Measurements from ENCODE around the gene ITGA1.

ITGA1 gene

GRCh38 chr5:52796031-52796430 is 8.3 kb downstream of the ITGA1 start:
- Histone ChIP-seq H2AFZ (no peak overlapping the region), H3K36me3 (ENCODE audit: control insufficient read depth, insufficient read depth, low read length) (no peaks in the 10 kb centered on the region), H3K4me3 (ENCODE audit: low read depth, low read length) (no peak overlapping the region), H3K4me1 (peaks cover 15% of the 10 kb centered on the region), H3K4me2 (ENCODE audit: low read length) (no peak overlapping the region), H3K79me2 (peaks cover 38% of the 10 kb centered on the region), H3K9me3 (ENCODE audit: control insufficient read depth, low read length) (no peaks in the 10 kb centered on the region), H3K27me3 (ENCODE audit: control insufficient read depth, insufficient read depth, low read length) (no peaks in the 10 kb centered on the region), H3K27ac (no peak overlapping the region), H3K9ac (no peak overlapping the region)
- TF ChIP-seq, protein P1, sequence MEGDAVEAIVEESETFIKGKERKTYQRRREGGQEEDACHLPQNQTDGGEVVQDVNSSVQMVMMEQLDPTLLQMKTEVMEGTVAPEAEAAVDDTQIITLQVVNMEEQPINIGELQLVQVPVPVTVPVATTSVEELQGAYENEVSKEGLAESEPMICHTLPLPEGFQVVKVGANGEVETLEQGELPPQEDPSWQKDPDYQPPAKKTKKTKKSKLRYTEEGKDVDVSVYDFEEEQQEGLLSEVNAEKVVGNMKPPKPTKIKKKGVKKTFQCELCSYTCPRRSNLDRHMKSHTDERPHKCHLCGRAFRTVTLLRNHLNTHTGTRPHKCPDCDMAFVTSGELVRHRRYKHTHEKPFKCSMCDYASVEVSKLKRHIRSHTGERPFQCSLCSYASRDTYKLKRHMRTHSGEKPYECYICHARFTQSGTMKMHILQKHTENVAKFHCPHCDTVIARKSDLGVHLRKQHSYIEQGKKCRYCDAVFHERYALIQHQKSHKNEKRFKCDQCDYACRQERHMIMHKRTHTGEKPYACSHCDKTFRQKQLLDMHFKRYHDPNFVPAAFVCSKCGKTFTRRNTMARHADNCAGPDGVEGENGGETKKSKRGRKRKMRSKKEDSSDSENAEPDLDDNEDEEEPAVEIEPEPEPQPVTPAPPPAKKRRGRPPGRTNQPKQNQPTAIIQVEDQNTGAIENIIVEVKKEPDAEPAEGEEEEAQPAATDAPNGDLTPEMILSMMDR (IDR thresholded peaks at IDR 0.05), result no peak

GRCh38 chr5:52796516-52797103 is 8.9 kb downstream of the ITGA1 start:
- peaks cover 16% of the 10 kb centered on the region for H3K4me1 ChIP-seq
- no peak overlapping the region for H3K4me2 ChIP-seq (ENCODE audit: low read length)
- H2AFZ ChIP-seq, result no peak overlapping the region
- H3K79me2 ChIP-seq, result peaks cover 40% of the 10 kb centered on the region
- peak overlapping the region; percentile 30 for H3K27ac ChIP-seq
- H3K27me3 ChIP-seq (ENCODE audit: control insufficient read depth, insufficient read depth, low read length), result no peaks in the 10 kb centered on the region
- H3K9ac ChIP-seq, result no peak overlapping the region
- TF ChIP-seq, protein P1 (IDR thresholded peaks at IDR 0.05), result no peak
- H3K9me3 ChIP-seq (ENCODE audit: control insufficient read depth, low read length), result no peaks in the 10 kb centered on the region
- H3K4me3 ChIP-seq (ENCODE audit: low read depth, low read length), result no peak overlapping the region
- no peaks in the 10 kb centered on the region for H3K36me3 ChIP-seq (ENCODE audit: control insufficient read depth, insufficient read depth, low read length)

DNA sequence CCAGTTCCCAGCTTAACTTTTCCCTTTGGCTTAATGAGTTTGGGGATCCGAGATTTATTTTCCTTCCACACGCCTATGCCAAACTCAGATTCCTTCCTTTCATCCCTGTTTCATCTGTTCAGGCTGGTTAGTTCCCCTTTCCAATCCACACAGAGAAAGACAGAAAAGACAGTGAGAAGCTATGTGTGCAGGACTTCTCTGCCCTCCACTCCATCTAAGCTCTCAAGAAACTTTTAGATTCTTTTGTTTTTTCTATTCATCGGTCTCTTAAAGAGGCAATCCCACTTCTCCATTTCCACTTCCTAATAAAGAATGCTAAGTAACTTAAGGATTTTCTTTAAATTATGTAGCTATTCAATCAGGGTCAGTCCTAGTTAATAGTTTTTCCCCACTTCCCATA is 11.2 kb downstream of the ITGA1 start:
- peak overlapping the region; percentile 92 for H3K27ac ChIP-seq
- peaks cover 9% of the 10 kb centered on the region for H3K4me1 ChIP-seq
- no peak overlapping the region for H3K9ac ChIP-seq
- no peaks in the 10 kb centered on the region for H3K9me3 ChIP-seq (ENCODE audit: control insufficient read depth, low read length)
- H2AFZ ChIP-seq, result peak overlapping the region; percentile 71
- H3K4me2 ChIP-seq (ENCODE audit: low read length), result peak overlapping the region; percentile 81
- no peaks in the 10 kb centered on the region for H3K27me3 ChIP-seq (ENCODE audit: control insufficient read depth, insufficient read depth, low read length)
- peak overlapping the region; percentile 76 for H3K4me3 ChIP-seq (ENCODE audit: low read depth, low read length)
- H3K36me3 ChIP-seq (ENCODE audit: control insufficient read depth, insufficient read depth, low read length), result no peaks in the 10 kb centered on the region
- TF ChIP-seq, protein P1 (IDR thresholded peaks at IDR 0.05), result no peak
- H3K79me2 ChIP-seq, result peaks cover 31% of the 10 kb centered on the region

GRCh38 chr5:52799358-52799982 is 11.8 kb downstream of the ITGA1 start:
- H3K36me3 ChIP-seq (ENCODE audit: control insufficient read depth, insufficient read depth, low read length), result no peaks in the 10 kb centered on the region
- H3K79me2 ChIP-seq, result peaks cover 34% of the 10 kb centered on the region
- no peak overlapping the region for H3K9ac ChIP-seq
- peak overlapping the region; percentile 92 for H3K27ac ChIP-seq
- H2AFZ ChIP-seq, result peak overlapping the region; percentile 71
- no peaks in the 10 kb centered on the region for H3K27me3 ChIP-seq (ENCODE audit: control insufficient read depth, insufficient read depth, low read length)
- TF ChIP-seq, protein P1 (IDR thresholded peaks at IDR 0.05), result no peak
- H3K4me2 ChIP-seq (ENCODE audit: low read length), result peak overlapping the region; percentile 81
- H3K9me3 ChIP-seq (ENCODE audit: control insufficient read depth, low read length), result no peaks in the 10 kb centered on the region
- peaks cover 9% of the 10 kb centered on the region for H3K4me1 ChIP-seq
- peak overlapping the region; percentile 76 for H3K4me3 ChIP-seq (ENCODE audit: low read depth, low read length)

DNA sequence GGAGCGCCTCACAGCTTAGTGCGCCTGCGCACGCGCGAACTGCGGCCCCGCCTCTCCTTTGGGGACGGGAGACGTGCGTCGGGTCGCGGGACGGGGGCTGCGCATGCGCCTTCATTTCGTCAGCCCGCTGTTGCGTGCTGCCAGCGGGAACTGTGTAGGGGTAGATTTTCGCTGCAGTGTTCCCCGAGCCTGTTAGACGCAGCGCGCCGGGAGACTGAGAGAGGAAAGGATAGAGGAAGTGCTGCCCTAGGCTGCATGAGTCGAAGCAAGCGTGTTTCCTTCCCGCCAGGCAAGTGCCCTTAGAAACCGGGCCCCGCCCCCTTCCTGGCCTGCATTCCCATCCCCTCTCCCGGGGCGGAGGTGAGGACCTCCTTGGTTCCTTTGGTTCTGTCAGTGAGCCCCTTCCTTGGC is 12.3 kb downstream of the ITGA1 start:
- Histone ChIP-seq H3K4me2 (ENCODE audit: low read length) (peak overlapping the region; percentile 81), H3K9ac (no peak overlapping the region), H3K79me2 (peaks cover 33% of the 10 kb centered on the region), H3K4me1 (peaks cover 9% of the 10 kb centered on the region), H3K36me3 (ENCODE audit: control insufficient read depth, insufficient read depth, low read length) (no peaks in the 10 kb centered on the region), H3K27me3 (ENCODE audit: control insufficient read depth, insufficient read depth, low read length) (no peaks in the 10 kb centered on the region), H3K4me3 (ENCODE audit: low read depth, low read length) (peak overlapping the region; percentile 76), H3K27ac (peak overlapping the region; percentile 92), H2AFZ (peak overlapping the region; percentile 71), H3K9me3 (ENCODE audit: control insufficient read depth, low read length) (no peaks in the 10 kb centered on the region)
- TF ChIP-seq, protein P1 (IDR thresholded peaks at IDR 0.05), result no peak
